Liver (tissue), 9 donors: Measurements from ENCODE around the gene CACNA1C. TPM values are rescaled to one million over a fixed set of nuclear protein-coding genes. Genes with fewer than 3 reads are reported as not detected.

ENCODE experiments used
- DNase-seq: peaks from one replicate; pipeline ENCODE4 v3.0.0-alpha.2; 2017; ENCODE audit warnings: low spot score
- H3K27ac ChIP-seq, 2 donors: one replicate each; pipeline ENCODE4 v1.7.0; 2013; ENCODE audit warnings: inconsistent platforms in 2 of 2, low read length in 2 of 2, control low read depth in 1 of 2, low read depth in 1 of 2, mild to moderate bottlenecking in 1 of 2
- H3K27me3 ChIP-seq, 4 donors: one replicate each; pipeline versions ENCODE4 v1.6.1 to v1.7.0; 2013; ENCODE audit warnings: low read length in 3 of 4, inconsistent platforms in 1 of 4, mild to moderate bottlenecking in 1 of 4, moderate library complexity in 1 of 4; ENCODE audit not compliant: control insufficient read depth in 4 of 4, insufficient read depth in 4 of 4
- H3K36me3 ChIP-seq, 4 donors: one replicate each; pipeline versions ENCODE4 v1.6.1 to v1.7.0; 2013; ENCODE audit warnings: low read length in 3 of 4, mild to moderate bottlenecking in 3 of 4, low read depth in 1 of 4, moderate library complexity in 1 of 4; ENCODE audit not compliant: control insufficient read depth in 4 of 4, insufficient read depth in 3 of 4
- H3K4me1 ChIP-seq, 4 donors: one replicate each; pipeline versions ENCODE4 v1.6.1 to v1.7.0; 2013; ENCODE audit warnings: low read length in 3 of 4, mild to moderate bottlenecking in 3 of 4, moderate library complexity in 1 of 4; ENCODE audit not compliant: control insufficient read depth in 4 of 4, insufficient read depth in 4 of 4
- H3K4me3 ChIP-seq, 3 donors: one replicate each; pipeline versions ENCODE4 v1.6.1 to v1.7.0; 2013; ENCODE audit warnings: low read length in 3 of 3, control low read depth in 1 of 3, low read depth in 1 of 3, mild to moderate bottlenecking in 1 of 3
- H3K9ac ChIP-seq, 2 donors: one replicate each; pipeline ENCODE4 v1.7.0; 2013; ENCODE audit warnings: low read length in 2 of 2, mild to moderate bottlenecking in 2 of 2, moderate library complexity in 2 of 2, control low read depth in 1 of 2, low read depth in 1 of 2
- H3K9me3 ChIP-seq, 4 donors: one replicate each; pipeline versions ENCODE4 v1.6.1 to v1.7.0; 2013; ENCODE audit warnings: low read length in 3 of 4; ENCODE audit not compliant: control insufficient read depth in 4 of 4
- ATF3 ChIP-seq: IDR thresholded peaks from 2 replicates; pipeline ENCODE4 v1.6.1; 2016; ENCODE audit warnings: antibody characterized with exemption
- CTCF ChIP-seq: fragments of 150-350 bp; IDR thresholded peaks from 2 replicates; pipeline ENCODE4 v1.5.1; 2017; ENCODE audit warnings: improper control_type of control experiment, low read depth, low read length; ENCODE audit not compliant: missing input control
- EGR1 ChIP-seq, 2 donors: IDR thresholded peaks; 2 replicates each; pipeline ENCODE4 v1.6.1; 2016 to 2018; ENCODE audit warnings: antibody characterized with exemption in 2 of 2, low read depth in 2 of 2
- FOXA1 ChIP-seq: IDR thresholded peaks from 2 replicates; pipeline ENCODE4 v1.6.1; 2016; ENCODE audit warnings: antibody characterized with exemption
- FOXA2 ChIP-seq: IDR thresholded peaks from 2 replicates; pipeline ENCODE4 v1.6.1; 2016; ENCODE audit warnings: antibody characterized with exemption
- GABPA ChIP-seq, 2 donors: IDR thresholded peaks in 1 of 2; conservative IDR thresholded peaks in 1 of 2; 2 replicates each; pipeline ENCODE4 v1.6.1; 2016; ENCODE audit warnings: antibody characterized with exemption in 2 of 2, mild to moderate bottlenecking in 1 of 2, moderate library complexity in 1 of 2
- HNF4A ChIP-seq, 2 donors: conservative IDR thresholded peaks; 2 replicates each; pipeline ENCODE4 v1.6.1; 2016; ENCODE audit warnings: antibody characterized with exemption in 2 of 2, mild to moderate bottlenecking in 2 of 2
- HNF4G ChIP-seq: IDR thresholded peaks from 2 replicates; pipeline ENCODE4 v1.6.1; 2016; ENCODE audit warnings: antibody characterized with exemption
- JUND ChIP-seq, 2 donors: IDR thresholded peaks; 2 replicates each; pipeline ENCODE4 v1.6.1; 2016; ENCODE audit warnings: antibody characterized with exemption in 2 of 2
- MAX ChIP-seq: IDR thresholded peaks from 2 replicates; pipeline ENCODE4 v1.6.1; 2016; ENCODE audit warnings: antibody characterized with exemption
- NR2F2 ChIP-seq: IDR thresholded peaks from 2 replicates; pipeline ENCODE4 v1.6.1; 2016; ENCODE audit warnings: antibody characterized with exemption
- RAD21 ChIP-seq, 2 donors: IDR thresholded peaks; 2 replicates each; pipeline ENCODE4 v1.6.1; 2016; ENCODE audit warnings: antibody characterized with exemption in 2 of 2, mild to moderate bottlenecking in 2 of 2
- REST ChIP-seq: IDR thresholded peaks from 2 replicates; pipeline ENCODE4 v1.6.1; 2016; ENCODE audit warnings: antibody characterized with exemption, mild to moderate bottlenecking
- RXRA ChIP-seq, 2 donors: IDR thresholded peaks; 2 replicates each; pipeline ENCODE4 v1.6.1; 2017 to 2018; ENCODE audit warnings: antibody characterized with exemption in 2 of 2, mild to moderate bottlenecking in 1 of 2
- SP1 ChIP-seq: IDR thresholded peaks from 2 replicates; pipeline ENCODE4 v1.6.1; 2018; ENCODE audit warnings: antibody characterized with exemption, mild to moderate bottlenecking
- TAF1 ChIP-seq: conservative IDR thresholded peaks from 2 replicates; pipeline ENCODE4 v1.6.1; 2016; ENCODE audit warnings: antibody characterized with exemption, mild to moderate bottlenecking
- YY1 ChIP-seq: IDR thresholded peaks from 2 replicates; pipeline ENCODE4 v1.6.1; 2016; ENCODE audit warnings: antibody characterized with exemption, mild to moderate bottlenecking
- WGBS: extraction: QIAGEN DNeasy Blood & Tissue Kit; methylation state at CpG from one replicate; pipeline ENCODE4 v1.1.7; 2013; 5-methylcytosine and 5-hydroxymethylcytosine counted together
- polyA plus RNA-seq, 2 donors: library from polyadenylated mRNA; stranded (reverse) in 1 of 2; unstranded in 1 of 2; fragments of 200-250 nt in 1 of 2; fragments of >200 nt in 1 of 2; fragmentation: Nextera tagmentation in 1 of 2; extraction: Ambion mirVana in 1 of 2; gene quantifications; one replicate each; pipeline versions ENCODE4 v1.2.1 to v1.2.3, GENCODE V29; 2013 to 2015
- total RNA-seq, 2 donors: library from RNA; depleted of rRNA; stranded (reverse); fragments of >200 nt; gene quantifications; one replicate each; pipeline ENCODE4 v1.2.3, GENCODE V29; 2014
- donor health status: healthy.
- donor health status: healthy.
- donor health status: healthy.
- donor health status: healthy.
- donor health status: healthy.

Gene CACNA1C
- total and polyA plus RNA-seq, 4 donors, result 0.23 to 1.9 (median 0.41) TPM

- Histone ChIP-seq H3K27me3 (no peaks in the 10 kb centered on the region), H3K27ac (no peak overlapping the region), H3K9me3 (no peaks in the 10 kb centered on the region), H3K36me3 (no peaks in the 10 kb centered on the region), H3K4me3 (no peak overlapping the region), H3K4me1 (peaks cover 0 to 7% (median 6%) of the 10 kb centered on the region in 4 donors), H3K9ac (no peak overlapping the region)
- TF ChIP-seq HNF4G (no peak), JUND (IDR thresholded peaks at IDR 0.05) (no peak), YY1 (no peak), HNF4A (conservative IDR thresholded peaks at IDR 0.05) (no peak), GABPA (IDR thresholded peaks at IDR 0.05 in 1 of 2, conservative IDR thresholded peaks at IDR 0.05 in 1 of 2) (no peak), CTCF (no peak), SP1 (no peak), REST (no peak), FOXA2 (no peak), EGR1 (IDR thresholded peaks at IDR 0.05; ENCODE audit: low read depth in 2 of 2) (no peak), NR2F2 (no peak), TAF1 (no peak), FOXA1 (no peak), MAX (no peak), RAD21 (IDR thresholded peaks at IDR 0.05) (no peak), RXRA (IDR thresholded peaks at IDR 0.05) (no peak), ATF3 (no peak)
- no peak for DNase-seq
- 87% methylated on average over 1 of the region's 1 CpG for WGBS
Observed at GRCh38 chr12:2261708-2262107, 208.9 kb downstream of the CACNA1C start.

GRCh38 chr12:2262449-2262848 lies 209.7 kb downstream of the CACNA1C start:
- Histone ChIP-seq H3K9me3 (no peaks in the 10 kb centered on the region), H3K27ac (no peak overlapping the region), H3K36me3 (no peaks in the 10 kb centered on the region), H3K4me3 (no peak overlapping the region), H3K9ac (no peak overlapping the region), H3K4me1 (peaks cover 2 to 14% (median 8%) of the 10 kb centered on the region in 4 donors), H3K27me3 (no peaks in the 10 kb centered on the region)
- TF ChIP-seq JUND (IDR thresholded peaks at IDR 0.05) (no peak), REST (no peak), FOXA2 (no peak), MAX (no peak), RAD21 (IDR thresholded peaks at IDR 0.05) (no peak), NR2F2 (no peak)
- 97% methylated on average over 2 of the region's 2 CpGs for WGBS
- no peak for DNase-seq
